ENCODE measurements around the gene BARHL1.

DNA sequence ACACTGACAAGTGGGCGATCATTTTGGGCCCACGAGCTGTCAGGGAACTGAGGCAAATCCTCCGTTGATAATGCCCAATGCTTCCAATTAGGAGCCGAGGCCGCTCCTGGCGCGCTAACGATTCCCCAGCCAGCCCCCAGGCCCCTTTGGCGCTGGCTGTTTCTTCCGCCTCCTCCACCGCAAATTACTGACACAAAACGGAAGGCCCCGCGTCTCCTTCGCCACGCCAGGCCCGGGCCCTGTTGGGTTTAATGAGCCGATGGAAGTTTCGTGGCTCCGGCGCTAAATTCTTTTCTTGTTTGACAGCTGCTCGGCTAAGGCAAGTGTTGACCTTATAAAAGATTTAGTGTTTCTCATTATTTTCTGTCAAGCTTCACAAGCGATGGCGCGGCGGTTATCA is 25.7 kb upstream of the BARHL1 start:
- no peak for TF ChIP-seq POLR2AphosphoS5 (IDR thresholded peaks at IDR 0.05; ENCODE audit: low read depth)
- TF ChIP-seq EZH2phosphoT487 (IDR thresholded peaks at IDR 0.05; ENCODE audit: unreplicated experiment): no peak
- TF ChIP-seq, protein P1, sequence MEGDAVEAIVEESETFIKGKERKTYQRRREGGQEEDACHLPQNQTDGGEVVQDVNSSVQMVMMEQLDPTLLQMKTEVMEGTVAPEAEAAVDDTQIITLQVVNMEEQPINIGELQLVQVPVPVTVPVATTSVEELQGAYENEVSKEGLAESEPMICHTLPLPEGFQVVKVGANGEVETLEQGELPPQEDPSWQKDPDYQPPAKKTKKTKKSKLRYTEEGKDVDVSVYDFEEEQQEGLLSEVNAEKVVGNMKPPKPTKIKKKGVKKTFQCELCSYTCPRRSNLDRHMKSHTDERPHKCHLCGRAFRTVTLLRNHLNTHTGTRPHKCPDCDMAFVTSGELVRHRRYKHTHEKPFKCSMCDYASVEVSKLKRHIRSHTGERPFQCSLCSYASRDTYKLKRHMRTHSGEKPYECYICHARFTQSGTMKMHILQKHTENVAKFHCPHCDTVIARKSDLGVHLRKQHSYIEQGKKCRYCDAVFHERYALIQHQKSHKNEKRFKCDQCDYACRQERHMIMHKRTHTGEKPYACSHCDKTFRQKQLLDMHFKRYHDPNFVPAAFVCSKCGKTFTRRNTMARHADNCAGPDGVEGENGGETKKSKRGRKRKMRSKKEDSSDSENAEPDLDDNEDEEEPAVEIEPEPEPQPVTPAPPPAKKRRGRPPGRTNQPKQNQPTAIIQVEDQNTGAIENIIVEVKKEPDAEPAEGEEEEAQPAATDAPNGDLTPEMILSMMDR (conservative IDR thresholded peaks at IDR 0.05; ENCODE audit: low read depth in 2 of 2): no peak
- TF ChIP-seq, protein P2, sequence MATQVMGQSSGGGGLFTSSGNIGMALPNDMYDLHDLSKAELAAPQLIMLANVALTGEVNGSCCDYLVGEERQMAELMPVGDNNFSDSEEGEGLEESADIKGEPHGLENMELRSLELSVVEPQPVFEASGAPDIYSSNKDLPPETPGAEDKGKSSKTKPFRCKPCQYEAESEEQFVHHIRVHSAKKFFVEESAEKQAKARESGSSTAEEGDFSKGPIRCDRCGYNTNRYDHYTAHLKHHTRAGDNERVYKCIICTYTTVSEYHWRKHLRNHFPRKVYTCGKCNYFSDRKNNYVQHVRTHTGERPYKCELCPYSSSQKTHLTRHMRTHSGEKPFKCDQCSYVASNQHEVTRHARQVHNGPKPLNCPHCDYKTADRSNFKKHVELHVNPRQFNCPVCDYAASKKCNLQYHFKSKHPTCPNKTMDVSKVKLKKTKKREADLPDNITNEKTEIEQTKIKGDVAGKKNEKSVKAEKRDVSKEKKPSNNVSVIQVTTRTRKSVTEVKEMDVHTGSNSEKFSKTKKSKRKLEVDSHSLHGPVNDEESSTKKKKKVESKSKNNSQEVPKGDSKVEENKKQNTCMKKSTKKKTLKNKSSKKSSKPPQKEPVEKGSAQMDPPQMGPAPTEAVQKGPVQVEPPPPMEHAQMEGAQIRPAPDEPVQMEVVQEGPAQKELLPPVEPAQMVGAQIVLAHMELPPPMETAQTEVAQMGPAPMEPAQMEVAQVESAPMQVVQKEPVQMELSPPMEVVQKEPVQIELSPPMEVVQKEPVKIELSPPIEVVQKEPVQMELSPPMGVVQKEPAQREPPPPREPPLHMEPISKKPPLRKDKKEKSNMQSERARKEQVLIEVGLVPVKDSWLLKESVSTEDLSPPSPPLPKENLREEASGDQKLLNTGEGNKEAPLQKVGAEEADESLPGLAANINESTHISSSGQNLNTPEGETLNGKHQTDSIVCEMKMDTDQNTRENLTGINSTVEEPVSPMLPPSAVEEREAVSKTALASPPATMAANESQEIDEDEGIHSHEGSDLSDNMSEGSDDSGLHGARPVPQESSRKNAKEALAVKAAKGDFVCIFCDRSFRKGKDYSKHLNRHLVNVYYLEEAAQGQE (IDR thresholded peaks at IDR 0.05; ENCODE audit: unreplicated experiment): no peak
- TF ChIP-seq EZH2 (IDR thresholded peaks at IDR 0.05; ENCODE audit: low read depth, unreplicated experiment): no peak
- TF ChIP-seq STAT1 (IDR thresholded peaks at IDR 0.05; ENCODE audit: unreplicated experiment): no peak
- TF ChIP-seq NANOG (IDR thresholded peaks at IDR 0.05; ENCODE audit: borderline replicate concordance): no peak
- no peak for TF ChIP-seq CREB1 (CRISPR knock-in tag; IDR thresholded peaks at IDR 0.05; ENCODE audit: low read depth)
- TF ChIP-seq ZNF331 (CRISPR knock-in tag; IDR thresholded peaks at IDR 0.05; ENCODE audit: low read depth): no peak
- no peak for TF ChIP-seq JUNB (IDR thresholded peaks at IDR 0.05; ENCODE audit: unreplicated experiment)
- TF ChIP-seq, protein P3, sequence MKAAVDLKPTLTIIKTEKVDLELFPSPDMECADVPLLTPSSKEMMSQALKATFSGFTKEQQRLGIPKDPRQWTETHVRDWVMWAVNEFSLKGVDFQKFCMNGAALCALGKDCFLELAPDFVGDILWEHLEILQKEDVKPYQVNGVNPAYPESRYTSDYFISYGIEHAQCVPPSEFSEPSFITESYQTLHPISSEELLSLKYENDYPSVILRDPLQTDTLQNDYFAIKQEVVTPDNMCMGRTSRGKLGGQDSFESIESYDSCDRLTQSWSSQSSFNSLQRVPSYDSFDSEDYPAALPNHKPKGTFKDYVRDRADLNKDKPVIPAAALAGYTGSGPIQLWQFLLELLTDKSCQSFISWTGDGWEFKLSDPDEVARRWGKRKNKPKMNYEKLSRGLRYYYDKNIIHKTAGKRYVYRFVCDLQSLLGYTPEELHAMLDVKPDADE (IDR thresholded peaks at IDR 0.05): no peak
- TF ChIP-seq, protein P4, sequence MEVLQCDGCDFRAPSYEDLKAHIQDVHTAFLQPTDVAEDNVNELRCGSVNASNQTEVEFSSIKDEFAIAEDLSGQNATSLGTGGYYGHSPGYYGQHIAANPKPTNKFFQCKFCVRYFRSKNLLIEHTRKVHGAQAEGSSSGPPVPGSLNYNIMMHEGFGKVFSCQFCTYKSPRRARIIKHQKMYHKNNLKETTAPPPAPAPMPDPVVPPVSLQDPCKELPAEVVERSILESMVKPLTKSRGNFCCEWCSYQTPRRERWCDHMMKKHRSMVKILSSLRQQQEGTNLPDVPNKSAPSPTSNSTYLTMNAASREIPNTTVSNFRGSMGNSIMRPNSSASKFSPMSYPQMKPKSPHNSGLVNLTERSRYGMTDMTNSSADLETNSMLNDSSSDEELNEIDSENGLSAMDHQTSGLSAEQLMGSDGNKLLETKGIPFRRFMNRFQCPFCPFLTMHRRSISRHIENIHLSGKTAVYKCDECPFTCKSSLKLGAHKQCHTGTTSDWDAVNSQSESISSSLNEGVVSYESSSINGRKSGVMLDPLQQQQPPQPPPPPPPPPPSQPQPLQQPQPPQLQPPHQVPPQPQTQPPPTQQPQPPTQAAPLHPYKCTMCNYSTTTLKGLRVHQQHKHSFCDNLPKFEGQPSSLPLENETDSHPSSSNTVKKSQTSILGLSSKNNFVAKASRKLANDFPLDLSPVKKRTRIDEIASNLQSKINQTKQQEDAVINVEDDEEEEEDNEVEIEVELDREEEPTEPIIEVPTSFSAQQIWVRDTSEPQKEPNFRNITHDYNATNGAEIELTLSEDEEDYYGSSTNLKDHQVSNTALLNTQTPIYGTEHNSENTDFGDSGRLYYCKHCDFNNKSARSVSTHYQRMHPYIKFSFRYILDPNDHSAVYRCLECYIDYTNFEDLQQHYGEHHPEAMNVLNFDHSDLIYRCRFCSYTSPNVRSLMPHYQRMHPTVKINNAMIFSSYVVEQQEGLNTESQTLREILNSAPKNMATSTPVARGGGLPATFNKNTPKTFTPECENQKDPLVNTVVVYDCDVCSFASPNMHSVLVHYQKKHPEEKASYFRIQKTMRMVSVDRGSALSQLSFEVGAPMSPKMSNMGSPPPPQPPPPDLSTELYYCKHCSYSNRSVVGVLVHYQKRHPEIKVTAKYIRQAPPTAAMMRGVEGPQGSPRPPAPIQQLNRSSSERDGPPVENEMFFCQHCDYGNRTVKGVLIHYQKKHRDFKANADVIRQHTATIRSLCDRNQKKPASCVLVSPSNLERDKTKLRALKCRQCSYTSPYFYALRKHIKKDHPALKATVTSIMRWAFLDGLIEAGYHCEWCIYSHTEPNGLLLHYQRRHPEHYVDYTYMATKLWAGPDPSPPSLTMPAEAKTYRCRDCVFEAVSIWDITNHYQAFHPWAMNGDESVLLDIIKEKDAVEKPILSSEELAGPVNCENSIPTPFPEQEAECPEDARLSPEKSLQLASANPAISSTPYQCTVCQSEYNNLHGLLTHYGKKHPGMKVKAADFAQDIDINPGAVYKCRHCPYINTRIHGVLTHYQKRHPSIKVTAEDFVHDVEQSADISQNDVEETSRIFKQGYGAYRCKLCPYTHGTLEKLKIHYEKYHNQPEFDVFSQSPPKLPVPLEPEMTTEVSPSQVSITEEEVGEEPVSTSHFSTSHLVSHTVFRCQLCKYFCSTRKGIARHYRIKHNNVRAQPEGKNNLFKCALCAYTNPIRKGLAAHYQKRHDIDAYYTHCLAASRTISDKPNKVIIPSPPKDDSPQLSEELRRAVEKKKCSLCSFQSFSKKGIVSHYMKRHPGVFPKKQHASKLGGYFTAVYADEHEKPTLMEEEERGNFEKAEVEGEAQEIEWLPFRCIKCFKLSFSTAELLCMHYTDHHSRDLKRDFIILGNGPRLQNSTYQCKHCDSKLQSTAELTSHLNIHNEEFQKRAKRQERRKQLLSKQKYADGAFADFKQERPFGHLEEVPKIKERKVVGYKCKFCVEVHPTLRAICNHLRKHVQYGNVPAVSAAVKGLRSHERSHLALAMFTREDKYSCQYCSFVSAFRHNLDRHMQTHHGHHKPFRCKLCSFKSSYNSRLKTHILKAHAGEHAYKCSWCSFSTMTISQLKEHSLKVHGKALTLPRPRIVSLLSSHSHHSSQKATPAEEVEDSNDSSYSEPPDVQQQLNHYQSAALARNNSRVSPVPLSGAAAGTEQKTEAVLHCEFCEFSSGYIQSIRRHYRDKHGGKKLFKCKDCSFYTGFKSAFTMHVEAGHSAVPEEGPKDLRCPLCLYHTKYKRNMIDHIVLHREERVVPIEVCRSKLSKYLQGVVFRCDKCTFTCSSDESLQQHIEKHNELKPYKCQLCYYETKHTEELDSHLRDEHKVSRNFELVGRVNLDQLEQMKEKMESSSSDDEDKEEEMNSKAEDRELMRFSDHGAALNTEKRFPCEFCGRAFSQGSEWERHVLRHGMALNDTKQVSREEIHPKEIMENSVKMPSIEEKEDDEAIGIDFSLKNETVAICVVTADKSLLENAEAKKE (CRISPR knock-in tag; IDR thresholded peaks at IDR 0.05): no peak
